HepG2 (cell line): ENCODE measurements around the gene KIF26B. TPM values are rescaled to one million over a fixed set of nuclear protein-coding genes. Genes with fewer than 3 reads are reported as not detected.

Experiments
- ATAC-seq: fragments of 200-7000 bp; cut with Tn5 transposase; 3 replicates; pipeline ENCODE4 v1.9.1; 2020; ENCODE audit warnings: mild to moderate bottlenecking, moderate library complexity
- BruUV-seq: library from RNA; stranded (reverse); fragments of 400-500 nt; replicated peaks from 2 replicates; lab custom pipeline; 2021; lab: Mats Ljungman, UMichigan
- CTCF ChIA-PET: fragments of 300-600 bp; formaldehyde crosslinking; extraction: SDS; loops from one replicate; lab custom pipeline; 2021; ENCODE audit warnings: low total read pairs, inconsistent platforms, low intra/inter-chr PET ratio; lab: Yijun Ruan, JAX
- POLR2A ChIA-PET: fragments of 350-600 bp; sonication (Branson Sonifier 250); formaldehyde crosslinking; loops from one replicate; lab custom pipeline; 2020; ENCODE audit warnings: antibody characterized with exemption, inconsistent platforms; lab: Yijun Ruan, JAX
- DNase-seq: peaks from one replicate; pipeline ENCODE4 v3.0.0-alpha.2; 2015; ENCODE audit warnings: low spot score
- FAIRE-seq: peaks from 3 replicates; lab custom pipeline; 2011; peaks lifted over from hg19 to GRCh38; lab: Jason Lieb, UNC
- H2AFZ ChIP-seq: one replicate; pipeline ENCODE4 v1.6.1; 2011; ENCODE audit warnings: low read length, inconsistent platforms
- H3K27ac ChIP-seq: fragments of 300-600 bp; 3 replicates; pipeline ENCODE4 v1.8.0; 2011; ENCODE audit warnings: mixed run types, mild to moderate bottlenecking, mixed read lengths, low read length, inconsistent platforms; ENCODE audit not compliant: insufficient read depth; ENCODE audit errors: extremely low read length
- H3K27me3 ChIP-seq, 2 experiments: fragments of 200-600 bp in 1 of 2; 2 replicates in 1 of 2; 3 replicates in 1 of 2; pipeline versions ENCODE4 v1.6.0 to v1.8.0; 2011; ENCODE audit warnings: low read length in 2 of 2, mild to moderate bottlenecking in 2 of 2, moderate library complexity in 2 of 2, inconsistent platforms in 1 of 2; ENCODE audit not compliant: insufficient read depth in 2 of 2, control insufficient read depth in 1 of 2
- H3K36me3 ChIP-seq, 2 experiments: fragments of 200-600 bp in 1 of 2; replicated peaks in 1 of 2; 2 replicates in 1 of 2; 3 replicates in 1 of 2; pipeline versions ENCODE4 v1.5.1 to v1.8.0; 2011; ENCODE audit warnings: low read length in 2 of 2, inconsistent platforms in 1 of 2; ENCODE audit not compliant: insufficient read depth in 2 of 2, control insufficient read depth in 1 of 2
- H3K4me1 ChIP-seq: 2 replicates; pipeline ENCODE4 v1.5.1; 2012; ENCODE audit warnings: low read length, inconsistent platforms; ENCODE audit not compliant: insufficient read depth
- H3K4me2 ChIP-seq: 2 replicates; pipeline ENCODE4 v1.6.0; 2011; ENCODE audit warnings: low read depth, low read length, inconsistent platforms
- H3K4me3 ChIP-seq, 3 experiments: fragments of 200-600 bp in 1 of 3; sonication (generic), shearing (Covaris generic) in 1 of 3; replicated peaks in 1 of 3; 2 replicates each; pipeline ENCODE4 v1.5.1; 2011 to 2016; ENCODE audit warnings: low read length in 3 of 3, inconsistent platforms in 2 of 3, low read depth in 2 of 3, mild to moderate bottlenecking in 2 of 3, control low read depth in 1 of 3, mixed read lengths in 1 of 3; ENCODE audit not compliant: insufficient read depth in 1 of 3
- H3K79me2 ChIP-seq: one replicate; pipeline ENCODE4 v1.6.1; 2011; ENCODE audit warnings: low read length, inconsistent platforms; ENCODE audit not compliant: insufficient read depth
- H3K9ac ChIP-seq: 2 replicates; pipeline ENCODE4 v1.6.0; 2011; ENCODE audit warnings: mild to moderate bottlenecking, low read depth, low read length, inconsistent platforms; ENCODE audit not compliant: insufficient read depth
- H3K9me3 ChIP-seq: 2 replicates; pipeline ENCODE4 v1.5.1; 2012; ENCODE audit warnings: mild to moderate bottlenecking, low read length
- H4K20me1 ChIP-seq: 2 replicates; pipeline ENCODE4 v1.6.0; 2011; ENCODE audit warnings: inconsistent platforms, mild to moderate bottlenecking, low read length, moderate library complexity; ENCODE audit not compliant: insufficient read depth
- MBNL3 ChIP-seq: fragments of 250-450 bp; sonication (Bioruptor Pico); conservative IDR thresholded peaks from 2 replicates; pipeline ENCODE4 v1.8.0; 2022; ENCODE audit warnings: mild to moderate bottlenecking, inconsistent platforms
- PATZ1 ChIP-seq: sonication (generic); formaldehyde crosslinking; IDR thresholded peaks from 2 replicates; pipeline ENCODE4 v1.4.0; 2020; ENCODE audit warnings: missing genetic modification reagents
- SATB2 ChIP-seq: sonication (generic); formaldehyde crosslinking; IDR thresholded peaks from 2 replicates; pipeline ENCODE4 v1.5.0; 2020; ENCODE audit warnings: missing genetic modification reagents
- ZBTB37 ChIP-seq: sonication (generic); formaldehyde crosslinking; IDR thresholded peaks from 2 replicates; pipeline ENCODE4 v1.4.0; 2020; ENCODE audit warnings: mild to moderate bottlenecking, missing genetic modification reagents
- ZBTB39 ChIP-seq: sonication (generic); formaldehyde crosslinking; IDR thresholded peaks from 2 replicates; pipeline ENCODE4 v1.5.0; 2020; ENCODE audit warnings: missing genetic modification reagents
- ZBTB7B ChIP-seq: sonication (generic); formaldehyde crosslinking; IDR thresholded peaks from 2 replicates; pipeline ENCODE4 v1.4.0; 2020; ENCODE audit warnings: missing genetic modification reagents
- ZNF20 ChIP-seq: sonication (generic); formaldehyde crosslinking; IDR thresholded peaks from 2 replicates; pipeline ENCODE4 v1.4.0; 2020; ENCODE audit warnings: mild to moderate bottlenecking, moderate library complexity, missing genetic modification reagents
- WGBS: methylation state at CpG from one replicate; pipeline ENCODE4 v1.1.6; 2017; ENCODE audit warnings: low lambda C conversion rate; 5-methylcytosine and 5-hydroxymethylcytosine counted together
- in situ Hi-C: cut with HindIII; loops from 2 replicates; pipeline ENCODE4 v1.10.0; 2017; ENCODE audit warnings: low pct_unique_long_range_greater_than_20kb; ENCODE audit not compliant: extremely low pct_ligation_motif_present
- intact Hi-C: fragments of 100-400 bp; cut with micrococcal nuclease; formaldehyde crosslinking; loops from one replicate; pipeline ENCODE4 v1.10.0; 2022; ENCODE audit not compliant: unreplicated experiment
- polyA plus RNA-seq, 8 experiments: library from polyadenylated mRNA; depleted of rRNA in 3 of 8; stranded (reverse) in 7 of 8; unstranded in 1 of 8; fragments of >200 nt; fragmentation: Illumina TruSeq in 4 of 8; extraction: Trizol in 4 of 8; gene quantifications; 2 replicates each; pipeline versions ENCODE4 v1.2.1 to v1.2.3, GENCODE V29; 2011 to 2016; ENCODE audit warnings: low read depth in 4 of 8, missing spikeins in 1 of 8, mixed read lengths in 1 of 8; ENCODE audit not compliant: insufficient read depth in 1 of 8
- total RNA-seq, 5 experiments: library from RNA; depleted of rRNA; stranded (reverse); fragments of >200 nt; fragmentation: Illumina TruSeq; extraction: Trizol; gene quantifications; 2 replicates each; pipeline ENCODE4 v1.2.3, GENCODE V29; 2016; ENCODE audit warnings: low read depth in 1 of 5

Gene KIF26B
- total and polyA plus RNA-seq, 2 of the 13 experiments (the other 11 are each of a cell fraction or from before 2014, with no cell fraction given) = 0.08 to 0.09 TPM

- ChIA-PET POLR2A (no interaction called here), CTCF (no interaction called here)
- no peaks in the 10 kb centered on the region for H3K36me3 ChIP-seq
- H3K4me2 ChIP-seq = no peak overlapping the region
- no peak overlapping the region for H2AFZ ChIP-seq
- FAIRE-seq = no peak
- H4K20me1 ChIP-seq = no peaks in the 10 kb centered on the region
- no peak overlapping the region for H3K27ac ChIP-seq
- no TSS peak for BruUV-seq
- H3K79me2 ChIP-seq = no peaks in the 10 kb centered on the region
- no peaks in the 10 kb centered on the region for H3K27me3 ChIP-seq
- no peaks in the 10 kb centered on the region for H3K9me3 ChIP-seq
- no peaks in the 10 kb centered on the region for H3K4me1 ChIP-seq
- in situ Hi-C loops = no loop called here
- H3K4me3 ChIP-seq = no peak overlapping the region
- TF ChIP-seq ZBTB39 (CRISPR knock-in tag) (no peak), PATZ1 (CRISPR knock-in tag) (no peak), ZNF20 (CRISPR knock-in tag) (no peak), ZBTB37 (CRISPR knock-in tag) (no peak), SATB2 (no peak), MBNL3 (CRISPR knock-in tag) (no peak), ZBTB7B (CRISPR knock-in tag) (no peak)
- H3K9ac ChIP-seq = no peak overlapping the region
- WGBS = 78% methylated on average over 6 of the region's 6 CpGs
- no peak for ATAC-seq
- DNase-seq = no peak
- intact Hi-C loops = no loop called here
Measured at GRCh38 chr1:245657371-245657770, 502.6 kb downstream of the KIF26B start.
